Activated naive CD8-positive, alpha-beta T cell treated with anti-CD3 and anti-CD28 coated beads for 36 hours (primary cell): ENCODE results near the gene LHX3. TPM values are rescaled to one million over a fixed set of nuclear protein-coding genes. Genes with fewer than 3 reads are reported as not detected.

ENCODE experiments used
- DNase-seq: peaks from one replicate; pipeline ENCODE4 v3.0.0; 2021
- H3K27ac Mint-ChIP-seq: one replicate; pipeline ENCODE4 v1.8.0; 2022; ENCODE audit warnings: mild to moderate bottlenecking, moderate library complexity, mixed read lengths
- H3K27me3 Mint-ChIP-seq: one replicate; pipeline ENCODE4 v1.8.0; 2022; ENCODE audit warnings: mild to moderate bottlenecking, mixed read lengths
- H3K36me3 Mint-ChIP-seq: one replicate; pipeline ENCODE4 v1.8.0; 2021; ENCODE audit warnings: mild to moderate bottlenecking, mixed read lengths
- H3K4me1 Mint-ChIP-seq: one replicate; pipeline ENCODE4 v1.8.0; 2021; ENCODE audit warnings: mixed read lengths
- H3K4me3 Mint-ChIP-seq: one replicate; pipeline ENCODE4 v1.8.0; 2022; ENCODE audit warnings: mild to moderate bottlenecking, moderate library complexity, mixed read lengths
- H3K9me3 Mint-ChIP-seq: one replicate; pipeline ENCODE4 v1.8.0; 2022; ENCODE audit warnings: mixed read lengths
- total RNA-seq, 2 experiments: library from RNA; stranded (reverse); gene quantifications; one replicate each; pipeline ENCODE4 v1.2.3, GENCODE V29; 2021

The LHX3 gene
- total RNA-seq, 2 experiments from 2014 or later, result not detected

DNA sequence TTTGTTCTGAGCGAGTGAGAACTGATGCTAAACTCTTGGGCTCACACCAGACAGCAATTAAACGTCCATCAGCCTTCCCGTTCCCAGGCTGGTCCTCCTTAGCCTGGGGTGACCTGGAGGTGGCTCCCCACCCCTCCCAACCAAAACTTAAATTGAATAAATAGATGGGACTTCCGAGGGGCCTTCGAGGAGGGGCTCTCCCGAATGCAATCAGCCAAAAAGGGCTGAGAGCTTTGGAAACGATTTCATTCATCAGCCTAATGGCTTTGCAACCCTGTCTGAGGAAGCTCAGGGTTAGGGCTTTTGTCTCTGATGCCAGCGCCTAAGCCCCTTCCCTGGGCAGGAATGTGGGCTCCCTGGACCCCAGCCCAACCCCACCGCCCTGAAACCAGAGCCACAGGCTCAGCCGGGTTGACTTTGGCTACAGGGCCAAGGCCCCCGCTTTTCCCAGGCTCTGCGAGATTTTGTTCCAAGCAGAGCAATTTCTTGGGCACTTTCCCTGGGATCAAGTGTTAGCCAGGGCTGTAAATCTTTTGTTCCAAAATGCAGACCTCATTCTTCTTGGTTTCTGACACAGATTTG is 29.2 kb downstream of the LHX3 start:
- no peaks in the 10 kb centered on the region for H3K9me3 Mint-ChIP-seq
- no peak for DNase-seq
- H3K4me1 Mint-ChIP-seq, result no peaks in the 10 kb centered on the region
- no peaks in the 10 kb centered on the region for H3K36me3 Mint-ChIP-seq
- H3K27ac Mint-ChIP-seq, result no peak overlapping the region
- H3K27me3 Mint-ChIP-seq, result peaks cover 3% of the 10 kb centered on the region
- no peak overlapping the region for H3K4me3 Mint-ChIP-seq

DNA sequence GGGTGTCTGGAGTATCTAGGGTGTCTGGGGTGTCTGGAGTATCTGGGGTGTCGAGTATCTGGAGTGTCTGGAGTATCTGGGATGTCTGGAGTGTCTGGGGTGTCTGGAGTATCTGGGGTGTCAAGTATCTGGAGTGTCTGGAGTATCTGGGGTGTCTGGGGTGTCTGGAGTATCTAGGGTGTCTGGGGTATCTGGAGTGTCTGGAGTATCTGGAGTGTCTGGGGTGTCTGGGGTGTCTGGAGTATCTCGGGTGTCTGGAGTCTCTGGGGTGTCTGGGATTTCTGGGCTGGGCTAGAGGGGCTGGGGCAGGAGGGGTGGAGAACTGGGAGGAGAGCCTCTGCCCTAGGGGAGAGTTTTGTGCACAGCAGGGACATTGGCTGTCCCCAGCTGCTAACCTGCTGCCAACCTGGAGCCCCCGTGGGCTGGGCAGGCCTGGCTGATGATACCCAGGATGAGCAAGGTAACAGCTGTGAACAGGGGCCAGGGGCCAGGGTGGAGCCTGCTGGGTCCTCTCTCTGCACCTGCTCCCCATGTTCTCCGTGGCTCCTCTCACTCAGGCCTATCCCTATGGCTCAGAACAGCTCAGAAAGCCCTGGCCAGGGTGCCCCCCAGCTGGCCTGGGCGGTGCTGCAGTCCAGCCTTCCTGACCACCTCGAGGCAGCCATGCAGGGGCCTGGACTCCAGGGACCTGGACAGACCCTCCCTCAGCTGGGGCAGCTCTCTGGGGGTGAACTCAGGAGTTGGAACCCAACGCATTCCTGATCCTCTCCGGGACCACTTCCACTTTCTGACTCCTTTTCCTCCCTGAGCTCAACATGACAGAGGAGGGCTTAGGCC is 29.9 kb downstream of the LHX3 start:
- DNase-seq, result no peak
- H3K36me3 Mint-ChIP-seq, result no peaks in the 10 kb centered on the region
- peaks cover 4% of the 10 kb centered on the region for H3K27me3 Mint-ChIP-seq
- no peaks in the 10 kb centered on the region for H3K9me3 Mint-ChIP-seq
- no peak overlapping the region for H3K27ac Mint-ChIP-seq
- H3K4me3 Mint-ChIP-seq, result no peak overlapping the region
- no peaks in the 10 kb centered on the region for H3K4me1 Mint-ChIP-seq

DNA sequence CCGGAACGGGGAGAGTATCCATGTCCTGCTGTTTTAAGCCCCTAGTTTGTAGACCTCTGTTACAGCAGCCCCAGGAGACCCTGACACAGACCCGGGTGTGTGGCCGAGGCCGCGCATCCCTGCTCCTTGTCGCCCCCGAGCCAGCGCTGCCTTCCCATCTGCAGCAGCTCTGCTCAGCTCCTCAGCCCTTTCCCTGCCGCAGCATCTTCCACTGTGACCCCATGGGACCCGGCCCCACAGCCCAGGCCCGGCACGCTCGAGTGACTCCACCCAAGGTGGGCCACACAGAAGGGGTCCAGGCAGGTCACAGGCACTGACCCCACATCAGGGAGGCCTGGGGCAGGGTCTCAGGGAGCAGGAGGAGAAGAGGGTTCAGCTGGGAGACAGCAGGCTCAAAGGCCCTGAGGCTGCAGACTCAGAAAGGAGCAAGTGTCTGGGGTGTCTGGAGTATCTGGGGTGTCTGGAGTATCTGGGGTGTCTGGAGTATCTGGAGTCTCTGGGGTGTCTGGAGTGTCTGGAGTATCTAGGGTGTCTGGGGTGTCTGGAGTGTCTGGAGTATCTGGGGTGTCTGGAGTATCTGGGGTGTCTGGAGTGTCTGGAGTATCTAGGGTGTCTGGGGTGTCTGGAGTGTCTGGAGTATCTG is 31.2 kb downstream of the LHX3 start:
- H3K9me3 Mint-ChIP-seq, result no peaks in the 10 kb centered on the region
- no peak overlapping the region for H3K4me3 Mint-ChIP-seq
- H3K27me3 Mint-ChIP-seq, result peaks cover 4% of the 10 kb centered on the region
- no peaks in the 10 kb centered on the region for H3K4me1 Mint-ChIP-seq
- no peak overlapping the region for H3K27ac Mint-ChIP-seq
- DNase-seq, result no peak
- no peaks in the 10 kb centered on the region for H3K36me3 Mint-ChIP-seq

DNA sequence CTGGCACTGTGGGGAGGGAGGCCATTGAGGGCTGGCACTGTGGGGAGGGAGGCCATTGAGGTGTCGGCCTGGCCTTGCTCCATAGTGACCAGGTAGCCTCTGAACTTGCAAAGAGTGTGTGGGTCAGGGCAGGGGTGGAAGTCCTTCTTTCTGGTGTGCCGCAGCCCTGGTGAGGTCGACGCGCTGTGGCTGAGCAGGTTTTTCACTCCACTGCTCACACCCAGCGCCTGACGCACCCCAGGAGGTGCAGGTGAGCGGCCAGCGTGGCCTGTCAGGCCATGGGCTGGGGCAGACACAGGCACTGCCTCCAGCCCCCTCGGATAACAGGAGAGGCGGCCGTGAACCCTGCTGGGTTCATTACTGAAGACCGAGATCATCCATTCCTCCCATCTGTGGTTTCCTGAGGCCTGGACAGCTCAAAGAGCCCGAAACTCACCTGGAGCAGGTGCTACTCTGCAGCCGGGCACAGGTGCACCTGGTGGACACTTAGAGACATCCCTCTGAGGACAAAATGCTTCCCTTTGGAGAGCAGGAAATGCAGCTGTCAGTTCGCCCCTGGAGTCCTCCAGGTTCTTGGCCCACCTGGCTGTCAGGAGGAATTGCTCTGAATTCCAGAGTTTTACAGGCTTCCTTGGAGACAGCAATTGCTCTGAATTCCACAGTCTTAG is 32.4 kb downstream of the LHX3 start:
- no peaks in the 10 kb centered on the region for H3K36me3 Mint-ChIP-seq
- H3K27me3 Mint-ChIP-seq, result peaks cover 4% of the 10 kb centered on the region
- DNase-seq, result no peak
- no peak overlapping the region for H3K27ac Mint-ChIP-seq
- no peak overlapping the region for H3K4me3 Mint-ChIP-seq
- H3K4me1 Mint-ChIP-seq, result no peaks in the 10 kb centered on the region
- H3K9me3 Mint-ChIP-seq, result no peaks in the 10 kb centered on the region

DNA sequence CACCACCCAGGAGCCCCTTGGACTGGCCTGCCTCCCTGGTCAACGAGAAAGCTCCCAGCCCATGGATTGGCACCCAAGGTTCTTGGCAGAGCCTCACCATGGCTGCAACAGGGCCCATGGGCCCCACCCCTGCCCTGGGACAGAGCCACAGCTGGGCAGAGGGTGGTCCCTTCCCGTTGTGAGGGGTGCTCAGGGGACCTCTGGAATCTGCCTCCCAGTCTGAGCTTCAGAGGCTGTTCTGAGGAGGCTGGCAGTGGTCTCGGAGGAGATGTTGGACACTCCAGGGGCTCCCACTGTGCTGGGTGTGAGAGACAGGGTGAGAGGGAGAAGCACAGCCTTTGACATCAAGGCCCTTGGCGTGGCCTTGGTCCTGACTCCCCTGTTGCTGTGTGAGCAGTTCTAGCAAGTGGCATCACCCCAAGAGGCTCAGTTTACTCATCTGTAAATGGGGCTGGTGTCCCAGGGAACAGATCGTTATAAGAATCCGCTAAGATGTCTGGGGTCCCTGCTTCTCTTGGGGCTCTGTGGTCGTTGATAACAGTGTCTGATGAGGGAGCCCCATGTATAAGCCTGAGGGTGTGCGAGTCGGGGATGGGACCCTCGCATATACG is 33.0 kb downstream of the LHX3 start:
- Mint-ChIP-seq H3K27ac (no peak overlapping the region), H3K27me3 (peaks cover 4% of the 10 kb centered on the region), H3K4me3 (no peak overlapping the region), H3K9me3 (no peaks in the 10 kb centered on the region), H3K36me3 (no peaks in the 10 kb centered on the region), H3K4me1 (no peaks in the 10 kb centered on the region)
- no peak for DNase-seq

DNA sequence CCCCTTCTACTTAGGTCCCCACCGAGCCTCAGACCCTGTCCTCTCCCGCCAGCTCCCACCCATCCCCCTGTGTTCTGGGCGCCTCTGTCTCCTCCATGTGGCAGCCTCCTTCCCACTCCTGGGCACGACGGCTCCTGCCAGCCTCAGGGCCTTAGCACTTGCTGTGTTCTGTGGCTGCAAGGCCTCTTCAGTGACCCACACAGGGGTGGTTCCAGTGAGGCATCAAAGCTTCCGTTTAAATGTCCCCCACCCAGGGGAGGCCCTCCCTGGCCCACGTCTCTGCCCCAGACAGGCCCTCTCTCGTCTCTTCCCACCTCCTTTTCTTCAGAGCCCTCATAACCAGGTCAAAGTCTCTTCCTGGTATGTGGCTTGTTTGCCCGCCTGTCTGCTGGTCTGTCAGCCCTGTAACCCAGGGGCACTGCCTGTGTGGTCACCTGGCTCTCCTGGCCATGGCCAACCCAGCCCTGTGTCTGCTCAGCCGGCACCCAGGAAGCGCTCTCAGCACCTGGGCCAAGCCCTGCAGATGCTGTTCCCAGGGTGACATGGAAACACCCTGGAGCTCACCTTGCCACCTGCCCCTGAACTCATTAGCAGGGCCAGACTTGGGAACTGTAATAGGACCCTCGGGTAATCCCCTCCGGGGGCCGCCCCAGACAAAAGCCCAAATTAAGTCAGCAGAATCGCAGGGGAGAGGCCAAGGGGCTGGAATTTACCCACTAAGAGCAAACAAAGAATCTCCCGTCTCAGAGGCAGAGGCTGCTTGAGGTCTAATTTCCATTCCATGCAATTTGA is 33.7 kb downstream of the LHX3 start:
- Mint-ChIP-seq H3K27me3 (peaks cover 4% of the 10 kb centered on the region), H3K9me3 (no peaks in the 10 kb centered on the region), H3K27ac (no peak overlapping the region), H3K4me1 (no peaks in the 10 kb centered on the region), H3K36me3 (no peaks in the 10 kb centered on the region), H3K4me3 (no peak overlapping the region)
- no peak for DNase-seq

DNA sequence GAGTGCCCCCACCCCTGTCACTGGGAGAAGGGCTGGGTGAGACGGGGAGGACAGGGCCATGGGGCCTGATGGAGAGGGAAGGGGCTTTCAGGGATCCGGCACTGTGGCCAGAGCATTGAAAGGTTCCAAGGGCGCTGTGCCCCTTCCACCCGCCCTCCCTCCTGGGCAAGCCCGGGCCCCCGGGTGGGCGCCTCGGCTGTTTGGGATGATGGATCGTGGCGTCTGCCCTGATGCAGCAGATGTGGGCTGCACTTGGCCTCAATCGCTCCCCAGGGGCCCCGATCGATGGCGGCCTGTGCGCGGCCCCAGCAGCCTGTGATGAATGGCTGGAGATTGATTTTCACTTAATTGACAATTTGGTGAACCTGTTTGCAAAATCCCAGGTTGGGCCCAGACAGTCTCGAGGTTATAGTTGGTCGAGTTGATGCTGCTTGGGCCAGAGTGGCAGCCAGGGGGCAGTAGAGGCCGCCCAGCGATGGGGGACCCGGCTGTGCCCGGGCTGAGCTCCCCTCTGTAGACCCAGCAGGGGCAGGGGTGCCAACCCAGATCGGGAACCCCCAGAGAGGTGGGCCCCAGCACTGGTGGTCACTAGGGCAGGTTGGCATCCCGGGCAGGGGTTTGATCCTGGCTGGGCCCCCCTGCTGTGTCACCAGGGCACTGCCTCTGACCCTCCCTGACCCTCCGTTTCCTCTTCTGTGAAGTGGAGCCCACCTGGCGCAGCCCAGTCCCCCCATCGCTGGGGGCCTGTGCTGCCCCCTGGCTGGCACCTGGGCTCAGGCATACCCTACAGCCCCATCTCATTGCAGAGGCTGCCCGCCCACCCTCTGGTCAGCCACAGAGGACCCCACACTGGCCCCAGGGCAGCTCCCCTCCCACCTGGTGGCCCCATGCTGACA is 34.7 kb downstream of the LHX3 start:
- no peak overlapping the region for H3K4me3 Mint-ChIP-seq
- H3K9me3 Mint-ChIP-seq, result no peaks in the 10 kb centered on the region
- H3K4me1 Mint-ChIP-seq, result no peaks in the 10 kb centered on the region
- H3K27ac Mint-ChIP-seq, result no peak overlapping the region
- H3K27me3 Mint-ChIP-seq, result peaks cover 4% of the 10 kb centered on the region
- DNase-seq, result peak; percentile 58
- H3K36me3 Mint-ChIP-seq, result no peaks in the 10 kb centered on the region

DNA sequence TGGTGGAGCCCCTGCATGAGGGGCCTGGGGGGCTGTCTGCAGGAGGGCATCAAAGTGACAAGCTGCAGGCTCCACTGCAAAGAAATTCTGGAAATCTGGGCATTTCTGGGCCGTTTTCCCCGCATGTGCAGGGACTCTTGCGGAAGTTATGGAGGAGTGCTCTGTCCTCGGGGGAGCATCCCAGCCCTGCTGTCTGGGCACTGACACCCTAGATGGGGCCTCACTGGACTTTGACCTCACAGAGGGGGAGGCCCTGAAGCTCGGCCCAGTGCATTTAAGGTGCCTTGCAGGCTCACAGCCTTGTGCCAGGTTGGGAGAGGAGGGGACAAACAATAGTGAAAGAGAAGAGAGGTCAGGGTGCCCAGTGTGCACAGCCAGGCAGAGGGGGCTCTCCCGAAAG is 35.4 kb downstream of the LHX3 start:
- Mint-ChIP-seq H3K9me3 (no peaks in the 10 kb centered on the region), H3K4me1 (no peaks in the 10 kb centered on the region), H3K4me3 (no peak overlapping the region), H3K27me3 (peaks cover 4% of the 10 kb centered on the region), H3K36me3 (no peaks in the 10 kb centered on the region), H3K27ac (no peak overlapping the region)
- no peak for DNase-seq

DNA sequence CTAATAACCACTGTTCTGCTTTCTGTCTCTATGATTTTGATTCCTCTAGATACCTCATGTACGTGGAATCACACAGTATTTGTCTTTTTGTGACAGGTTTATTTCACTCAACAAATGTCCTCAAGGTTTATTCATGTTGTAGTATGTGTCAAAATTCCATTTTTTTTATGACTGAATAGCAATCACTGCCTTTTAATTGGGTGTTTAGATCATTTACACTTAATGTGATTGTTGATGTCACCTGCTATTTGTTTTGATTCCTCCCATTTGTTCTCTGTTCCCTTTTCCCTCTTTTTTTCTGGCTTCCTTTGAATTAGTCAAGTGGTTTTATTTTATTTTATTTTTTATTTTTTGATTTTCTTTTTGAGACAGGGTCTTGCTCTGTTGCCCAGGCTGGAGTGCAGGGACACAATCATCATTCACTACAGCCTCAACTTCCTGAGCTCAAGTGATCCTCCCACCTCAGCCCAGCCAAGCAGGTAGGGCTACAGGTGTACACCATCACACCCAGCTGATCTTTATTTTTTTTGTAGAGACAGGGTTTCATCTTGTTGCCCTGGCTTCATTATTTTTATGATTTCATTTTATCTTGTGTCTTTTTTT is 41.6 kb downstream of the LHX3 start:
- no peak for DNase-seq
- H3K36me3 Mint-ChIP-seq, result no peaks in the 10 kb centered on the region
- peaks cover 2% of the 10 kb centered on the region for H3K9me3 Mint-ChIP-seq
- H3K4me3 Mint-ChIP-seq, result no peak overlapping the region
- H3K27me3 Mint-ChIP-seq, result no peaks in the 10 kb centered on the region
- H3K4me1 Mint-ChIP-seq, result no peaks in the 10 kb centered on the region
- no peak overlapping the region for H3K27ac Mint-ChIP-seq

DNA sequence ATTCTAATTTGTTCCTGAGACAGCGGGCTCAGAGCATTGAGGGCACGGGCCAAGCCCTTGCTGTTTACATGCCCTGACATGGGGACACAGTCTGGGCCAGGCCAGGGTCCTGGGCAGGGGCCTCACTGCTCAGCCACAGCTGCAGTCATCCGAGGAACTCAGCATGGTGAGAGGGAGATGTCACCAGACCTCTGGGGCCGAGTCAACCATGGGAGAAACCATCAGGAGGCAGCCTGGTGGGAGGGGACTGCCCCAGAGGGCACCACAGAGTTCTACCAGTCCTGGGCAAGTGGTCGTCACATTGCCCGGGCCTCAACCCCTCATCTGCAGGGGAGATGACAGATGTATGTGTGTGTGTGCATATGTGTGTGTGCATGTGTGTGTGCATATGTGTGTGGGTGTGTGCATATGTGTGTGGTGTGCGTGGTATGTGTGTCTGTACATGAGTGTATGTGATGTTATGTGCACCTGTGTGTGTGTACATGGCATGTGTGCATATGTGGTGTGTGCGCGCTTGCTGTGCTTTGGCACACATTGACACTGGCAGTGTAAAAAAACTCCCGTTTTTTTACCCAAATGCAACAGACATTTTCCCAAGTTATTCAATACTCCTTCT is 43.8 kb downstream of the LHX3 start:
- H3K27ac Mint-ChIP-seq, result no peak overlapping the region
- no peaks in the 10 kb centered on the region for H3K4me1 Mint-ChIP-seq

DNA sequence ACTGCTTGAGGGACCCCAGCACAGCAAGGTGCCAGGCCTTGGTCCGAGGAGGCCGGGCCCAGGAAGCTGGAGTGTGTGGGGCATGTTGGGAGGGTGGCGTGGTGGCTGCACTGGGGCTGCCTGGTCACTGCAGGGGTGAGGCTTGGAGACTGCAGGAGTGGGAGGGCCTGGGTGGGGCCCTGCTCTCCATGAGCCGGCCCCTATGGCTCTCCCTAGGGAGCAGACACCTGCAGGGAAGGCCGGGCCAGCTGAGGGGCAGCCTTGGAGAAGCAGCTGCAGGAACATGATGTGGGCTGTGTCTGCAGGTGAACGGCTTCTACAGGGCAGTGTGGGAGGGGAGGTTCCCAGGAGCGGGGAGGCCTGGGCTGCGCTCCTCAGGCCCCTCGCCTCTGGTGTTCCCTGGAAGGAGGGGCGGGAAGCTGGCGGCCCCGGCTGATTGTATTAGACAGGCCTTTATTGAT is 44.5 kb downstream of the LHX3 start:
- Mint-ChIP-seq H3K9me3 (peaks cover 2% of the 10 kb centered on the region), H3K4me1 (no peaks in the 10 kb centered on the region), H3K36me3 (no peaks in the 10 kb centered on the region), H3K27ac (no peak overlapping the region), H3K4me3 (no peak overlapping the region), H3K27me3 (peaks cover 3% of the 10 kb centered on the region)
- DNase-seq, result no peak

More for the DNA sequence above, 43.8 kb downstream of the LHX3 start:
- no peak for DNase-seq
- Mint-ChIP-seq H3K27me3 (no peaks in the 10 kb centered on the region), H3K9me3 (peaks cover 2% of the 10 kb centered on the region), H3K4me3 (no peak overlapping the region), H3K36me3 (no peaks in the 10 kb centered on the region)

DNA sequence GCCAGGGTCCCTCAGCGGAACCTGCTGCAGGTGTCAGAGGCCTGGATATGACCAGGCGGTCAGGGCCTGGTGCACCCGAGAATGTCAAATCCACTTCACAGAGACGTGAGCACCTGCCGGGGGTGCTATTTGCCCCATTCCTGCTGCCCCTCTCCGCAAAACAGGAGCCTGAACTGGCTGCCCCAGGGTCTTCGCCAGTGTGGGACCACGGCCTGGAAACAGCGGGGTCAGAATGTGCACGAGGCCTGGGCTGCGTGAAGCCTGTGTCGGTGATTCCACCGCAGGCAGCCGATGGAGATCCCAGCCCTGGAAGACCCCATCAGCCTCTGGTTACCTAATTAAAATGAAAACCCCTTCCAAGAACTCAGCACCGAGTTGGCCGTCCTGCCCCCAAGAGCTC is 45.1 kb downstream of the LHX3 start:
- Mint-ChIP-seq H3K4me3 (no peak overlapping the region), H3K4me1 (no peaks in the 10 kb centered on the region), H3K27ac (no peak overlapping the region), H3K36me3 (no peaks in the 10 kb centered on the region), H3K27me3 (peaks cover 8% of the 10 kb centered on the region), H3K9me3 (peaks cover 2% of the 10 kb centered on the region)
- no peak for DNase-seq
